ENCODE measurements around the gene IARS2.
"Not testable (repeated sequence)": the region's sequence is repeated elsewhere in the genome, so short reads cannot be mapped to it uniquely, and the experiment has no call there.

GRCh38 chr1:220112600-220112999, 18.7 kb downstream of the IARS2 start:
- not testable (repeated sequence) for TF ChIP-seq CTCF, EP300, POLR2A (IDR thresholded peaks at IDR 0.05)
